ENCODE data around the gene ATP1B3. TPM values are rescaled to one million over a fixed set of nuclear protein-coding genes. Genes with fewer than 3 reads are reported as not detected.
A peak's percentile ranks its signal among the peaks of the same experiment; 100 is the strongest.

Gene ATP1B3
- total and polyA plus RNA-seq, 9 donors = 36.7 to 140 (median 51.2) TPM

GRCh38 chr3:141876891-141877621 lies 613 bp downstream of the ATP1B3 start:
- Histone ChIP-seq H3K36me3 (no peaks in the 10 kb centered on the region), H3K27me3 (no peaks in the 10 kb centered on the region), H3K27ac (peak overlapping the region; percentile 96 to 98), H3K4me1 (ENCODE audit: insufficient read depth) (no peaks in the 10 kb centered on the region), H3K9me3 (no peaks in the 10 kb centered on the region), H3K4me3 (peak overlapping the region; percentile 92)
- intact Hi-C loops (cut with DNase I) = loop anchor here in 2 of 4 donors (2.0 to 5.0 kb wide), 2 partner anchors 120 to 138 kb away; partner anchors contain the start of gene RNF7 (in 2 of the 2)
- no peak for TF ChIP-seq POLR2A (IDR thresholded peaks at IDR 0.05)
- no peak for TF ChIP-seq CTCF (IDR thresholded peaks at IDR 0.05)
- DNase-seq = peak; percentile 44 to 67 (median 62)
- 0 to 1% (median 0%) methylated on average over 45 to 76 of the region's 76 CpGs for WGBS, 3 donors

- 23 to 35% (median 27%) methylated on average over 3 of the region's 3 CpGs for WGBS, 3 donors
- Histone ChIP-seq H3K4me1 (ENCODE audit: insufficient read depth) (no peaks in the 10 kb centered on the region), H3K4me3 (peak overlapping the region; percentile 92), H3K27ac (peak overlapping the region in 1 of 2 donors; percentile 96), H3K27me3 (no peaks in the 10 kb centered on the region), H3K36me3 (no peaks in the 10 kb centered on the region), H3K9me3 (no peaks in the 10 kb centered on the region)
- TF ChIP-seq POLR2A (IDR thresholded peaks at IDR 0.05) = no peak
- no peak for TF ChIP-seq EP300 (IDR thresholded peaks at IDR 0.05)
- TF ChIP-seq CTCF (IDR thresholded peaks at IDR 0.05) = no peak
- no peak for DNase-seq
- intact Hi-C loops (cut with DNase I) = loop anchor here in 2 of 4 donors (2.0 to 5.0 kb wide), 2 partner anchors 119 to 139 kb away; partner anchors contain the start of gene RNF7 (in 2 of the 2)
Measured at GRCh38 chr3:141877911-141878310, 1.5 kb downstream of the ATP1B3 start.

- Histone ChIP-seq H3K4me1 (ENCODE audit: insufficient read depth) (no peaks in the 10 kb centered on the region), H3K27ac (peak overlapping the region in 1 of 2 donors; percentile 96), H3K36me3 (no peaks in the 10 kb centered on the region), H3K27me3 (no peaks in the 10 kb centered on the region), H3K9me3 (no peaks in the 10 kb centered on the region), H3K4me3 (peak overlapping the region; percentile 92)
- intact Hi-C loops (cut with DNase I) = loop anchor here in 1 of 4 donors (5.0 kb wide), 1 partner anchor 119 kb away; no protein-coding TSS in a partner anchor
- no peak for DNase-seq
- 48 to 75% (median 57%) methylated on average over 1 of the region's 1 CpG for WGBS, 3 donors
- TF ChIP-seq CTCF (IDR thresholded peaks at IDR 0.05) (no peak), EP300 (IDR thresholded peaks at IDR 0.05) (no peak), POLR2A (IDR thresholded peaks at IDR 0.05) (no peak)
Measured at GRCh38 chr3:141878326-141878725, 1.9 kb downstream of the ATP1B3 start.

GRCh38 chr3:141878817-141879216 lies 2.4 kb downstream of the ATP1B3 start:
- H3K4me3 ChIP-seq = peak overlapping the region; percentile 92
- TF ChIP-seq CTCF (IDR thresholded peaks at IDR 0.05) (no peak), POLR2A (IDR thresholded peaks at IDR 0.05) (no peak), EP300 (IDR thresholded peaks at IDR 0.05) (no peak)
- H3K36me3 ChIP-seq = no peaks in the 10 kb centered on the region
- no peak for DNase-seq
- no peaks in the 10 kb centered on the region for H3K9me3 ChIP-seq
- no peaks in the 10 kb centered on the region for H3K4me1 ChIP-seq (ENCODE audit: insufficient read depth)
- no peak overlapping the region for H3K27ac ChIP-seq
- WGBS, 3 donors = 89 to 90% (median 89%) methylated on average over 2 of the region's 2 CpGs
- no peaks in the 10 kb centered on the region for H3K27me3 ChIP-seq
- intact Hi-C loops (cut with DNase I) = loop anchor here in 1 of 4 donors (5.0 kb wide), 1 partner anchor 118 kb away; no protein-coding TSS in a partner anchor

Data from ovary (tissue), 9 donors.